SKM-1 treated with dmso at 0.1 percent for 144 hours (cell line): ENCODE measurements around the gene SEMA4C.

ENCODE experiments used
- DNase-seq: peaks from one replicate; lab custom pipeline; 2025; ENCODE audit not compliant: unreplicated experiment; lab: John Stamatoyannopoulos, UW

The SEMA4C gene

GRCh38 chr2:96824079-96824870 lies 45.6 kb downstream of the SEMA4C start:
- DNase-seq = no peak

- no peak for DNase-seq
Observed at GRCh38 chr2:96823198-96823597, 46.7 kb downstream of the SEMA4C start.

- DNase-seq = no peak
Observed at GRCh38 chr2:96822786-96823185, 47.1 kb downstream of the SEMA4C start.

- no peak for DNase-seq
Observed at GRCh38 chr2:96821113-96821675, 48.7 kb downstream of the SEMA4C start.

GRCh38 chr2:96819876-96820511 lies 49.9 kb downstream of the SEMA4C start:
- DNase-seq = no peak

GRCh38 chr2:96819128-96819875 lies 50.6 kb downstream of the SEMA4C start:
- no peak for DNase-seq

GRCh38 chr2:96817882-96818281 lies 52.0 kb downstream of the SEMA4C start:
- no peak for DNase-seq

GRCh38 chr2:96816836-96817702 lies 52.8 kb downstream of the SEMA4C start:
- DNase-seq = no peak

GRCh38 chr2:96816127-96816835 lies 53.6 kb downstream of the SEMA4C start, which contains the start of gene CNNM3:
Gene CNNM3, plus strand, starts transcription at chr2:96816268. Its CDS starts 10 bp downstream, at chr2:96816278.
- DNase-seq = peak; percentile 92

- DNase-seq = no peak
Observed at GRCh38 chr2:96815326-96816126, 54.4 kb downstream of the SEMA4C start.

- DNase-seq = no peak
Observed at GRCh38 chr2:96813656-96814055, 56.2 kb downstream of the SEMA4C start.

- no peak for DNase-seq
Observed at GRCh38 chr2:96811917-96812316, 58.0 kb downstream of the SEMA4C start.

GRCh38 chr2:96810783-96811192 lies 59.1 kb downstream of the SEMA4C start:
- no peak for DNase-seq

- DNase-seq = no peak
Observed at GRCh38 chr2:96809951-96810782, 59.7 kb downstream of the SEMA4C start.
